ENCODE data around the gene EVA1A. TPM values are rescaled to one million over a fixed set of nuclear protein-coding genes. Genes with fewer than 3 reads are reported as not detected.

EVA1A gene
- total RNA-seq, 1 experiment from 2014 or later = not detected

DNA sequence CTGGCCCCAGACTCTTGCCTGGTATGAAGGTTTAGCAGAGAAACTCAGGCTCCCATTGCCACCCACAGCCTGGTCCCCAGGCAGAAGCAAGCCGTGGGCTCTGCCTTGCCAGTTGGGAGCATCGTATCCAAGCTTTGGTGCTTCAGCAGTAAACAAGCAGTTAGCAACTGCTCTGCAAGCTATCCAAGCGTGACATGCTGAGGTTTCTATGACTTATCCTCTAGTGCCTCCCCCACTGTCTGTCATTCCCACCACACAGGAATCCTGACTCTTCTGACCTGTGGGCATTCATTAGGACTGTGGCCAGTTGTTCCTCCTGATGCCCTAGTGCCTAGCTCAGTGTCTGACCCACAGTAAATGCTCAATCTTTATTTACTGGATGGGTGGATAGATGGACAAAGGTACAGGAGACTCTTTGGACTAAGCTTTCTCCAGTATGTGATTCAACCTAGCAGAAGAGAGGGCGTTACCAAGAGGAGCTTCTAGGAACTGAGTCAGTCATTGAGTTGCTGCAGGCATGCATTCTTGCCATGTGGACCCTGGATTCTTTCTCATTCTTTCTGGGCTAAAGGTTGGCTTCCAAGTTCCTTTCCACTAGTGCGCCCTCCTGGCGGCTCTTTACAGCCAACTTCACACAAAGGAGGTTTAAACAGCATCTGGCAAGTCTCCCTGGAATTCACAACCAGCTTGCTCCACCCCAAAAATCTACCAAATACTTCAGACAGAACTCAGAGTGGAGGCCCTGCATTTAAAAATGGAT lies 45.2 kb upstream of the EVA1A start:
- intact Hi-C loops (cut with micrococcal nuclease; ENCODE audit: unreplicated experiment) = loop anchor here (5.0 kb wide), 2 partner anchors 539 to 689 kb away; no protein-coding TSS in a partner anchor
- peaks cover 72% of the 10 kb centered on the region for H3K27me3 Mint-ChIP-seq (ENCODE audit: unreplicated experiment)
- no peak overlapping the region for H3K27ac Mint-ChIP-seq (ENCODE audit: unreplicated experiment)
- H3K36me3 Mint-ChIP-seq (ENCODE audit: insufficient read depth, unreplicated experiment) = no peaks in the 10 kb centered on the region
- CTCF ChIA-PET = no interaction called here
- no peak overlapping the region for H3K4me3 Mint-ChIP-seq (ENCODE audit: low read depth, unreplicated experiment)
- no peak for DNase-seq
- no peak for TF ChIP-seq CTCF (IDR thresholded peaks at IDR 0.05; ENCODE audit: unreplicated experiment)
- BruUV-seq (replicated peaks) = no TSS peak
- H3K9me3 Mint-ChIP-seq (ENCODE audit: low read depth, unreplicated experiment) = no peaks in the 10 kb centered on the region
- H3K4me1 Mint-ChIP-seq (ENCODE audit: low read depth, unreplicated experiment) = no peaks in the 10 kb centered on the region

DNA sequence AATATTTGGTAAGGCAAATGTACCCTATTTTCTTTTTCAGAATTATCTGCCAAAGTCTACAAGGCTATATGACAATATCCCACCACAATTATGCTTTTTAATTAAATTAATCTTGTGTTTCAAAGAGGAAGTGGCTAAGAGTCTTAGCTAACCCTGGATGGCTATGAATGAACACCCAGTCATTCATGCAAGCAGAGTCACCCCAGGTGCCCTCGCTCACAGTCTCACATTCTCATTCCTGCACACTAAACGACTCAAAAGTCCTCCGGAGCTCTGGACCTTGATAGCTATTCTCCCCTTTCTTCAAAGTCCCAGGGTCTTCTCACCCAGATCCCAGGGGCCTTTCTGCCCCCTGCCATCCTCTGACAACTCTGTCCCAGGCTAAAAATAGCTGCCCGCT lies 43.7 kb upstream of the EVA1A start:
- BruUV-seq (replicated peaks) = no TSS peak
- Mint-ChIP-seq H3K4me1 (ENCODE audit: low read depth, unreplicated experiment) (no peaks in the 10 kb centered on the region), H3K9me3 (ENCODE audit: low read depth, unreplicated experiment) (no peaks in the 10 kb centered on the region), H3K27me3 (ENCODE audit: unreplicated experiment) (peaks cover 63% of the 10 kb centered on the region), H3K27ac (ENCODE audit: unreplicated experiment) (no peak overlapping the region), H3K4me3 (ENCODE audit: low read depth, unreplicated experiment) (no peak overlapping the region), H3K36me3 (ENCODE audit: insufficient read depth, unreplicated experiment) (no peaks in the 10 kb centered on the region)
- intact Hi-C loops (cut with micrococcal nuclease; ENCODE audit: unreplicated experiment) = no loop called here
- no peak for DNase-seq
- TF ChIP-seq CTCF (IDR thresholded peaks at IDR 0.05; ENCODE audit: unreplicated experiment) = no peak
- CTCF ChIA-PET = no interaction called here

GRCh38 chr2:75603477-75603876 lies 42.7 kb upstream of the EVA1A start:
- Mint-ChIP-seq H3K4me3 (ENCODE audit: low read depth, unreplicated experiment) (no peak overlapping the region), H3K27ac (ENCODE audit: unreplicated experiment) (no peak overlapping the region), H3K27me3 (ENCODE audit: unreplicated experiment) (peaks cover 52% of the 10 kb centered on the region), H3K36me3 (ENCODE audit: insufficient read depth, unreplicated experiment) (no peaks in the 10 kb centered on the region), H3K4me1 (ENCODE audit: low read depth, unreplicated experiment) (no peaks in the 10 kb centered on the region), H3K9me3 (ENCODE audit: low read depth, unreplicated experiment) (no peaks in the 10 kb centered on the region)
- intact Hi-C loops (cut with micrococcal nuclease; ENCODE audit: unreplicated experiment) = no loop called here
- CTCF ChIA-PET = no interaction called here
- no peak for TF ChIP-seq CTCF (IDR thresholded peaks at IDR 0.05; ENCODE audit: unreplicated experiment)
- BruUV-seq (replicated peaks) = no TSS peak
- DNase-seq = no peak

DNA sequence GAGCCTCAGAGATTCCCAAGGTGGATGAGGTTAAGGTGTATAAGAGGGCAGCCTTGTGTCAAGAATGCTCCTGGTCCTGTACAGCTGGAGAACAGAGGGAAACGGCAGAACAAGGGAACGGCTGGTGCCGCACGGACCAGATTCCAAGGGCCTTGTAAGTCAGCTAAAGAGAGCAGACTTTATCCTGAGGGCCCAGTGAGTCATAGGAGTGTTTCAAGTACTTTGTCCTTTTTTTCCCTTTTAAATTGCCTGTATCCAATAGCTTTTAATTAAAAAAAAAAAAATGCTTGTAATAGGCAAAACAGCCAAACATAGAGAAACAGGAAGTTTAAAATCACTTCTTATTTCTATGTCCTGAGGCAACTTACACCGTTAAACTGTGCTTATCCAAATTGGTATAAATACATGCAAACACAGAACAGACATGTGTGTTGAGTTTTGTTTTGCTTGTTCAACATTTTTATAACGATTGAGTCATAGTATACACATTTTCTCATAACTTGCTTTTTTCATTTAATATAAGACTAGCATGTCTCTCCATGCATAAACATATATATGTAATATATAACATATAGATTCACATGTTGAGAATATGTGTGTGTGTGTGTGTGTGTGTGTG lies 42.1 kb upstream of the EVA1A start:
- TF ChIP-seq CTCF (IDR thresholded peaks at IDR 0.05; ENCODE audit: unreplicated experiment) = no peak
- Mint-ChIP-seq H3K4me1 (ENCODE audit: low read depth, unreplicated experiment) (no peaks in the 10 kb centered on the region), H3K27ac (ENCODE audit: unreplicated experiment) (no peak overlapping the region), H3K9me3 (ENCODE audit: low read depth, unreplicated experiment) (no peaks in the 10 kb centered on the region), H3K27me3 (ENCODE audit: unreplicated experiment) (peaks cover 48% of the 10 kb centered on the region), H3K4me3 (ENCODE audit: low read depth, unreplicated experiment) (no peak overlapping the region), H3K36me3 (ENCODE audit: insufficient read depth, unreplicated experiment) (no peaks in the 10 kb centered on the region)
- CTCF ChIA-PET = interaction anchor here (0.7 kb wide), 1 partner anchor 148 kb away, joined by 3 read pairs; no protein-coding TSS in a partner anchor
- no peak for DNase-seq
- BruUV-seq (replicated peaks) = no TSS peak
- intact Hi-C loops (cut with micrococcal nuclease; ENCODE audit: unreplicated experiment) = no loop called here
